Astrocyte of the spinal cord (primary cell): ENCODE results near the gene COX10.

Experiments used
- DNase-seq: peaks from one replicate; pipeline ENCODE4 v3.0.0; 2011; ENCODE audit warnings: low read depth, low spot score
- H3K4me3 ChIP-seq: 2 replicates; pipeline ENCODE4 v1.5.1; 2011; ENCODE audit warnings: low read depth, mild to moderate bottlenecking, low read length, moderate library complexity
- CTCF ChIP-seq: IDR thresholded peaks from 2 replicates; pipeline ENCODE4 v1.5.1; 2012; ENCODE audit warnings: low read depth, mild to moderate bottlenecking, low read length, inconsistent platforms
- in situ Hi-C: cut with HindIII; loops from 2 replicates; pipeline ENCODE4 v1.10.0; 2017; ENCODE audit warnings: low sequenced_read_pairs

The COX10 gene

GRCh38 chr17:14042411-14042810 is 26.9 kb upstream of the COX10 start:
- TF ChIP-seq CTCF: no peak
- no peak for DNase-seq
- in situ Hi-C loops: no loop called here
- H3K4me3 ChIP-seq: no peak overlapping the region

GRCh38 chr17:14044702-14045101 is 24.6 kb upstream of the COX10 start:
- no peak overlapping the region for H3K4me3 ChIP-seq
- TF ChIP-seq CTCF: no peak
- in situ Hi-C loops: no loop called here
- DNase-seq: no peak

- in situ Hi-C loops: no loop called here
- DNase-seq: no peak
- no peak overlapping the region for H3K4me3 ChIP-seq
- no peak for TF ChIP-seq CTCF
Measured at GRCh38 chr17:14046978-14047377, 22.3 kb upstream of the COX10 start.

GRCh38 chr17:14047591-14047990 is 21.7 kb upstream of the COX10 start:
- H3K4me3 ChIP-seq: no peak overlapping the region
- no peak for DNase-seq
- in situ Hi-C loops: no loop called here
- TF ChIP-seq CTCF: no peak

- TF ChIP-seq CTCF: peak; percentile 34
- DNase-seq: no peak
- no peak overlapping the region for H3K4me3 ChIP-seq
- in situ Hi-C loops: no loop called here
Measured at GRCh38 chr17:14048169-14048568, 21.1 kb upstream of the COX10 start.

GRCh38 chr17:14050616-14051015 is 18.7 kb upstream of the COX10 start:
- DNase-seq: no peak
- no peak overlapping the region for H3K4me3 ChIP-seq
- in situ Hi-C loops: no loop called here
- no peak for TF ChIP-seq CTCF

- in situ Hi-C loops: no loop called here
- DNase-seq: no peak
- TF ChIP-seq CTCF: no peak
- H3K4me3 ChIP-seq: no peak overlapping the region
Measured at GRCh38 chr17:14051692-14052091, 17.6 kb upstream of the COX10 start.
